Breast epithelium (tissue), 4 donors: Measurements from ENCODE around the gene PRPF19. TPM values are rescaled to one million over a fixed set of nuclear protein-coding genes. Genes with fewer than 3 reads are reported as not detected.
A peak's percentile ranks its signal among the peaks of the same experiment; 100 is the strongest.

Experiments
- DNase-seq, 2 donors: peaks; one replicate each; pipeline ENCODE4 v3.0.0-alpha.2; 2019; ENCODE audit warnings: low spot score in 2 of 2
- H3K27ac ChIP-seq, 2 donors: fragments of 200-600 bp; sonication (generic) in 1 of 2; one replicate each; pipeline ENCODE4 v1.5.1; 2016 to 2019; ENCODE audit warnings: mild to moderate bottlenecking in 1 of 2
- H3K27me3 ChIP-seq, 2 donors: fragments of 200-600 bp; sonication (generic) in 1 of 2; one replicate each; pipeline versions ENCODE4 v1.5.1 to v1.6.0; 2017 to 2019; ENCODE audit warnings: control low read depth in 1 of 2, mild to moderate bottlenecking in 1 of 2
- H3K36me3 ChIP-seq: fragments of 200-600 bp; one replicate; pipeline ENCODE4 v1.5.1; 2019
- H3K4me1 ChIP-seq, 2 donors: fragments of 200-600 bp; sonication (generic); one replicate each; pipeline ENCODE4 v1.5.1; 2016 to 2019; ENCODE audit warnings: control low read depth in 1 of 2
- H3K4me3 ChIP-seq, 3 donors: fragments of 200-600 bp; sonication (generic); 1 replicate in 2 of 3; 2 replicates in 1 of 3; pipeline ENCODE4 v1.5.1; 2016 to 2019; ENCODE audit warnings: mild to moderate bottlenecking in 3 of 3, moderate library complexity in 2 of 3
- H3K9me3 ChIP-seq, 2 donors: fragments of 200-600 bp; sonication (generic) in 1 of 2; one replicate each; pipeline ENCODE4 v1.5.1; 2016 to 2019; ENCODE audit warnings: control low read depth in 1 of 2
- CTCF ChIP-seq, 3 donors: fragments of 450-650 bp; IDR thresholded peaks; one replicate each; pipeline ENCODE4 v1.5.1; 2016 to 2017; ENCODE audit warnings: antibody characterized with exemption in 3 of 3, mild to moderate bottlenecking in 3 of 3, moderate library complexity in 3 of 3
- POLR2A ChIP-seq: fragments of 450-650 bp; IDR thresholded peaks from one replicate; pipeline ENCODE4 v1.6.1; 2016; ENCODE audit warnings: antibody characterized with exemption, mild to moderate bottlenecking, moderate library complexity
- POLR2AphosphoS5 ChIP-seq, 3 donors: sonication (generic); formaldehyde crosslinking; IDR thresholded peaks; one replicate each; pipeline ENCODE4 v1.6.1; 2017; ENCODE audit warnings: antibody characterized with exemption in 3 of 3
- intact Hi-C: fragments of 100-400 bp; cut with DNase I; formaldehyde crosslinking; loops from one replicate; pipeline ENCODE4 v1.15.1; 2023; ENCODE audit warnings: low total_unique reads
- total RNA-seq, 3 donors: library from RNA; depleted of rRNA; stranded (reverse); fragments of >200 nt; gene quantifications; one replicate each; pipeline ENCODE4 v1.1.0, GENCODE V29; 2016

PRPF19 gene
- total RNA-seq, 3 donors from 2014 or later, result 56.0 to 82.7 (median 81.3) TPM

DNA sequence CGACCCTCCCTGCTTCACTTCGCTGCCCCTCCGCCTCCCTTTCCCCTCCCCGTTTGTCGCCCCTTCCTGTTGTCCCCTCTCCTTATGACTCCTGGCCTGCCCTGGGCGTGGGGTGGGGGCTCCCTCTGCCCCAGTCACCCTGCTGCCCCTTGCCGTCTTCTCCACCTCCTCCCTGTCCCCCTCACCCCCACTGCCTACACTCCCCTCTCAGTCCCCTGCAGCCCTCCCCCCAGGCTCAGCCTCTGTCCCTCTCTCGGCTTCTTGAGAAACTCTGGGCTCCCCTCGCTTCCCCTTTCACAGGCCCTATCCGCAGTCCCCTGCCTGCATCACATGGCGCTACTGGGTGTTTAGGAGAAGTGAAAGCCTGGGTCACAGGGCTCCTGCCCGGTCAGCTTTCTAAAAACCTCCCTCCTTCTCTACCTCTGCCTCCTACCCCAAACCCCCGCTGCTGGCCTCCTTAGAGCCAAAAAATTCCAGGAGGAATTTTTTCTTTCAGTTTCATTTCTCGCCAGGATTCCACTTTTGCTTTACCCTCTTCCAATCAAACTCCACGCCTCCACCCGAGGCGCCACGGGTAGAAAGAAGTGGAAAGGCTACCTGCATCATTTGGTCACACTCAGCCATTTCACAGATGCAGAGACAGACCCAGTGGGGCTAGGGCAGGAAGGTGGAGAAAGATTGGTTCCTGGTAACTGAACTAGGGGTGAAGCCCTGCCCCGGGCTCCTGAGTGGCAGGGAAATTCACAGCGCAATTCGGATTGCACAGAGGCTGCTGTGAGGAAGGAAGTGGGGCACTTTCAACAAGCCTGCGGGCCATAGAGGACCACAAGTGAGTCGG is 45.7 kb upstream of the PRPF19 start, which contains the start of gene SLC15A3:
SLC15A3 (minus strand) TSS at position 273 of the 838 bp plus-strand sequence. CDS start 625 bp downstream, outside the sequence.
- Histone ChIP-seq H3K27ac (peak within 1 kb of the TSS; percentile 67 to 80), H3K36me3 (no peaks in the 10 kb centered on the region), H3K4me3 (peak within 1 kb of the TSS; percentile 41 to 72 (median 55)), H3K9me3 (no peaks in the 10 kb centered on the region), H3K27me3 (no peaks in the 10 kb centered on the region), H3K4me1 (peaks cover 0 to 4% of the 10 kb centered on the region in 2 donors)
- TF ChIP-seq CTCF (IDR thresholded peaks at IDR 0.05) (no peak), POLR2A (no peak), POLR2AphosphoS5 (IDR thresholded peaks at IDR 0.05) (peak in 1 of 3 donors; percentile 23)
- peak in 1 of 2 donors; percentile 50 for DNase-seq
- intact Hi-C loops, result no loop called here

GRCh38 chr11:60951606-60951903 is 45.2 kb upstream of the PRPF19 start:
- Histone ChIP-seq H3K27me3 (no peaks in the 10 kb centered on the region), H3K4me1 (peaks cover 0 to 4% of the 10 kb centered on the region in 2 donors), H3K4me3 (peak overlapping the region; percentile 41 to 72 (median 55)), H3K27ac (peak overlapping the region; percentile 67 to 80), H3K36me3 (no peaks in the 10 kb centered on the region), H3K9me3 (no peaks in the 10 kb centered on the region)
- no peak for DNase-seq
- intact Hi-C loops, result no loop called here
- no peak for TF ChIP-seq POLR2AphosphoS5 (IDR thresholded peaks at IDR 0.05)
- TF ChIP-seq POLR2A, result no peak
- no peak for TF ChIP-seq CTCF (IDR thresholded peaks at IDR 0.05)

GRCh38 chr11:60950933-60951605 is 44.7 kb upstream of the PRPF19 start:
- TF ChIP-seq POLR2A (no peak), CTCF (IDR thresholded peaks at IDR 0.05) (no peak), POLR2AphosphoS5 (IDR thresholded peaks at IDR 0.05) (no peak)
- H3K4me1 ChIP-seq, result peaks cover 0 to 4% of the 10 kb centered on the region in 2 donors
- no peaks in the 10 kb centered on the region for H3K9me3 ChIP-seq
- H3K36me3 ChIP-seq, result no peaks in the 10 kb centered on the region
- peak overlapping the region; percentile 41 to 72 (median 55) for H3K4me3 ChIP-seq
- no peak for DNase-seq
- H3K27me3 ChIP-seq, result no peaks in the 10 kb centered on the region
- intact Hi-C loops, result no loop called here
- peak overlapping the region in 1 of 2 donors; percentile 80 for H3K27ac ChIP-seq

- no peaks in the 10 kb centered on the region for H3K27me3 ChIP-seq
- no peak for DNase-seq
- H3K4me3 ChIP-seq, result peak overlapping the region in 2 of 3 donors; percentile 41 to 55
- peaks cover 0 to 4% of the 10 kb centered on the region in 2 donors for H3K4me1 ChIP-seq
- H3K27ac ChIP-seq, result no peak overlapping the region
- TF ChIP-seq CTCF (IDR thresholded peaks at IDR 0.05), result no peak
- TF ChIP-seq POLR2A, result no peak
- no peak for TF ChIP-seq POLR2AphosphoS5 (IDR thresholded peaks at IDR 0.05)
- H3K9me3 ChIP-seq, result no peaks in the 10 kb centered on the region
- intact Hi-C loops, result no loop called here
- H3K36me3 ChIP-seq, result no peaks in the 10 kb centered on the region
Measured at GRCh38 chr11:60950024-60950423, 43.6 kb upstream of the PRPF19 start.

- H3K9me3 ChIP-seq, result no peaks in the 10 kb centered on the region
- intact Hi-C loops, result no loop called here
- peaks cover 0 to 4% of the 10 kb centered on the region in 2 donors for H3K4me1 ChIP-seq
- TF ChIP-seq POLR2AphosphoS5 (IDR thresholded peaks at IDR 0.05), result no peak
- TF ChIP-seq CTCF (IDR thresholded peaks at IDR 0.05), result no peak
- no peak for TF ChIP-seq POLR2A
- no peaks in the 10 kb centered on the region for H3K27me3 ChIP-seq
- DNase-seq, result no peak
- no peaks in the 10 kb centered on the region for H3K36me3 ChIP-seq
- no peak overlapping the region for H3K27ac ChIP-seq
- H3K4me3 ChIP-seq, result no peak overlapping the region
Measured at GRCh38 chr11:60948250-60948649, 41.9 kb upstream of the PRPF19 start.
